Measurements from ENCODE around the gene SH2D6.

The SH2D6 gene

DNA sequence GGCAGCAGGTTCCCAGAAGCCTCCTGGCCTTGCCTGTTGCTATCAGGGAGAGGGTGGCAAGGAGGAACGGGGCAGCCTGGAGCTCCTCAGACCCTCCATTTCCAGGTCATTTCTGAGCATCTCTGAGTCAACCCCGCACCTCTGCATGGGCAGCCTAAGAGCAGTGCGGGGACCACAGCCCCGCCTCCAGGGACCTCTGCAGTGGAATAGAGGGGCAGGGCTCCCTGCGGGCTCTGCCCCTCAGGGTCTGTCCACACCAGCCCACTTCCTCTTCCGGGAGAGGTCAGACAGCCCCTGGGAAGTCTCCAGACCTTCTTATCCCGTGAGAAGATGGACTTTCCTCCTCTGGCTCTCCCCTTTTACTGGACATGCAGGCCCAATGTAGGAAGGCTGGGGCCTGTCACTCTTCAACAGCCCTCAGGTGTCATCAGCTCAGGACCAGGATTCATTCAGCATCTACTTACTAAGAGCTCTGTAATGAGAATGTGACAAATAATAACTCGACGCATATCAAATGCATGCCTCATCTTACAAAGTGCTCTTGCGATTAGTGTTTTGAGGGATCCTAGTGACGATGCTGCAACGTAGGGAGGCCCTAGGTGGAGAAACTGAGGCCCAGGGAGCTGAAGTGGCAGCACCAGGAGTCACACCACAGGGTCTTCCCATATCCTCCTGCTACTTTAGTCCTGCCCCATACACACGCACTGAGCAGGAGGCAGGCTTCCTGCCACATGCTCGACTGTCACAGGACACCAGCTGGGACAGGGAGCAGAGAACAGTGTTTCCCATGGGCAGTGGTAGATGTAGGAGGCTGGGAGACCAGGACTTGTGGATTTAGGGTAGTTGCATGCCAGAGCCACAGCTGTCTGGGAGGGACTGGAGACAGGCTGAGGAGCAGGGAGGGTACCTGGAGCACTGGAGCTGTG, 28.0 kb downstream of the SH2D6 start:
- Histone ChIP-seq H3K18ac (ENCODE audit: low read length) (no peak overlapping the region), H3K14ac (ENCODE audit: low read length) (no peak overlapping the region), H3K27ac (ENCODE audit: low read depth, low read length) (no peak overlapping the region), H2BK5ac (ENCODE audit: low read depth, low read length, poor library complexity) (no peak overlapping the region), H4K8ac (ENCODE audit: low read depth, low read length) (no peak overlapping the region), H3K4me2 (ENCODE audit: low read length) (no peak overlapping the region), H3K4ac (ENCODE audit: low read depth, low read length) (no peak overlapping the region), H2BK120ac (ENCODE audit: insufficient read depth, low read length, poor library complexity) (no peak overlapping the region), H2AFZ (ENCODE audit: insufficient read depth, low read length, poor library complexity) (no peak overlapping the region), H4K91ac (ENCODE audit: low read depth, low read length) (no peak overlapping the region), H2AK5ac (ENCODE audit: low read length) (no peak overlapping the region), H3K79me1 (ENCODE audit: low read length) (no peaks in the 10 kb centered on the region), H3K27me3 (ENCODE audit: insufficient read depth, low read length) (no peaks in the 10 kb centered on the region), H3K9me3 (ENCODE audit: insufficient read depth, low read depth, low read length) (no peaks in the 10 kb centered on the region), H3K4me3 (ENCODE audit: low read depth, low read length) (no peak overlapping the region), H3K23ac (ENCODE audit: low read length) (no peak overlapping the region), H3K4me1 (ENCODE audit: control insufficient read depth in 1 of 2, insufficient read depth in 2 of 2, low read length in 2 of 2) (peaks cover 0 to 3% of the 10 kb centered on the region in 2 experiments), H4K12ac (ENCODE audit: low read depth, low read length) (no peak overlapping the region), H3K36me3 (ENCODE audit: control insufficient read depth in 1 of 2, insufficient read depth in 2 of 2, low read length in 2 of 2) (no peaks in the 10 kb centered on the region), H3K79me2 (ENCODE audit: control insufficient read depth, insufficient read depth, low read length, poor library complexity) (peaks cover 2% of the 10 kb centered on the region), H3K9ac (ENCODE audit: low read length) (no peak overlapping the region), H2BK12ac (ENCODE audit: low read length) (no peak overlapping the region)
- no peak for DNase-seq
- WGBS (ENCODE audit: extremely low coverage, insufficient coverage, insufficient read length): no CpG with 5 or more reads among the region's 14 CpGs

DNA sequence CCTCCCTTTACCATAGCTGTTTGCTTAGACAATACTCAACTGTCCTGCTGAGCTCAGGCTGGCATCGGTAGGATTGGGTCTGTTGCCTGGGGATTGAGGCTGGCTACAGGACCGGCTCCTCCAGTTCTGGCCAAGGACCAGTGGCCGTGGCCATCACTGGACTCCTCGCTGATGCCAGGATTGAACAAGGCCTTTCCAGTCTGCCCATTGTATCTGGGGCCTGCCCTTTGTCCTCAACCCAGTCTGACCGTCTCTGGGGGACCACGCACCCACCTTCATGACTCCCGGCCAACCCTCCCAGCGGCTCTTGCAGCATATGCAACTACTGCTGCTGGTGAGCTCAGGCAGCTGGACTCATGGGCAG, 28.7 kb downstream of the SH2D6 start:
- Histone ChIP-seq H4K12ac (ENCODE audit: low read depth, low read length) (no peak overlapping the region), H3K27me3 (ENCODE audit: insufficient read depth, low read length) (no peaks in the 10 kb centered on the region), H3K4me2 (ENCODE audit: low read length) (no peak overlapping the region), H4K8ac (ENCODE audit: low read depth, low read length) (no peak overlapping the region), H4K91ac (ENCODE audit: low read depth, low read length) (no peak overlapping the region), H3K4me3 (ENCODE audit: low read depth, low read length) (no peak overlapping the region), H3K36me3 (ENCODE audit: control insufficient read depth in 1 of 2, insufficient read depth in 2 of 2, low read length in 2 of 2) (no peaks in the 10 kb centered on the region), H3K4ac (ENCODE audit: low read depth, low read length) (no peak overlapping the region), H3K79me2 (ENCODE audit: control insufficient read depth, insufficient read depth, low read length, poor library complexity) (peaks cover 2% of the 10 kb centered on the region), H3K79me1 (ENCODE audit: low read length) (no peaks in the 10 kb centered on the region), H3K9ac (ENCODE audit: low read length) (no peak overlapping the region), H2BK5ac (ENCODE audit: low read depth, low read length, poor library complexity) (no peak overlapping the region), H3K4me1 (ENCODE audit: control insufficient read depth in 1 of 2, insufficient read depth in 2 of 2, low read length in 2 of 2) (peaks cover 0 to 3% of the 10 kb centered on the region in 2 experiments), H3K14ac (ENCODE audit: low read length) (no peak overlapping the region), H2AK5ac (ENCODE audit: low read length) (no peak overlapping the region), H3K23ac (ENCODE audit: low read length) (no peak overlapping the region), H3K9me3 (ENCODE audit: insufficient read depth, low read depth, low read length) (no peaks in the 10 kb centered on the region), H3K27ac (ENCODE audit: low read depth, low read length) (no peak overlapping the region), H2BK120ac (ENCODE audit: insufficient read depth, low read length, poor library complexity) (no peak overlapping the region), H2AFZ (ENCODE audit: insufficient read depth, low read length, poor library complexity) (no peak overlapping the region), H3K18ac (ENCODE audit: low read length) (no peak overlapping the region), H2BK12ac (ENCODE audit: low read length) (no peak overlapping the region)
- DNase-seq: no peak
- no CpG with 5 or more reads among the region's 8 CpGs for WGBS (ENCODE audit: extremely low coverage, insufficient coverage, insufficient read length)

- H2BK120ac ChIP-seq (ENCODE audit: insufficient read depth, low read length, poor library complexity): no peak overlapping the region
- no peak overlapping the region for H3K4me2 ChIP-seq (ENCODE audit: low read length)
- H2AFZ ChIP-seq (ENCODE audit: insufficient read depth, low read length, poor library complexity): no peak overlapping the region
- H4K8ac ChIP-seq (ENCODE audit: low read depth, low read length): no peak overlapping the region
- H3K27me3 ChIP-seq (ENCODE audit: insufficient read depth, low read length): no peaks in the 10 kb centered on the region
- no peak overlapping the region for H2BK5ac ChIP-seq (ENCODE audit: low read depth, low read length, poor library complexity)
- H3K14ac ChIP-seq (ENCODE audit: low read length): no peak overlapping the region
- no peak overlapping the region for H3K18ac ChIP-seq (ENCODE audit: low read length)
- H4K91ac ChIP-seq (ENCODE audit: low read depth, low read length): no peak overlapping the region
- no peak overlapping the region for H3K4me3 ChIP-seq (ENCODE audit: low read depth, low read length)
- peaks cover 2% of the 10 kb centered on the region for H3K79me2 ChIP-seq (ENCODE audit: control insufficient read depth, insufficient read depth, low read length, poor library complexity)
- H3K36me3 ChIP-seq (ENCODE audit: control insufficient read depth in 1 of 2, insufficient read depth in 2 of 2, low read length in 2 of 2): no peaks in the 10 kb centered on the region
- peaks cover 0 to 3% of the 10 kb centered on the region in 2 experiments for H3K4me1 ChIP-seq (ENCODE audit: control insufficient read depth in 1 of 2, insufficient read depth in 2 of 2, low read length in 2 of 2)
- no peak overlapping the region for H3K27ac ChIP-seq (ENCODE audit: low read depth, low read length)
- no peak overlapping the region for H3K4ac ChIP-seq (ENCODE audit: low read depth, low read length)
- no peak for DNase-seq
- no peak overlapping the region for H2BK12ac ChIP-seq (ENCODE audit: low read length)
- H4K12ac ChIP-seq (ENCODE audit: low read depth, low read length): no peak overlapping the region
- no peaks in the 10 kb centered on the region for H3K79me1 ChIP-seq (ENCODE audit: low read length)
- H3K9me3 ChIP-seq (ENCODE audit: insufficient read depth, low read depth, low read length): no peaks in the 10 kb centered on the region
- WGBS (ENCODE audit: extremely low coverage, insufficient coverage, insufficient read length): no CpG with 5 or more reads among the region's 8 CpGs
- H2AK5ac ChIP-seq (ENCODE audit: low read length): no peak overlapping the region
- no peak overlapping the region for H3K9ac ChIP-seq (ENCODE audit: low read length)
- no peak overlapping the region for H3K23ac ChIP-seq (ENCODE audit: low read length)
Observed at GRCh38 chr2:85448461-85449213, 30.1 kb downstream of the SH2D6 start.

DNA sequence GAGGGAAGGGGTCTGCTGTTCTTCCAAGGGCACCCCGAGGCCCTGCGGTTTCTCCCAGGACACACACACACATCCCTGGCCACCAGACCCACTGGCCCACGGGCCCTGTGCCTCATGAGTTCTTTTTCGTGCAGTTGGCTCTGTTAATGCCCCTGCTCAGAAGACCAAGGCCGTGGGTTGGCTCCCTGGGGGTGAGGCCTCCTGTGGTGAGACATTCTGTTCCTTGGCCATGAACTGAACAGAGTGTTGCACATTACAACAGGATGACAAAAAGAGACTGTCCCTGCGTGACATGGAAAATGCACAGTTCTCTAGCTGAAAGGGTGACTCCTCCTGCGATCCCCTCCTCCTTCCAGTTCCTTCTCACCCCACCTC, 30.7 kb downstream of the SH2D6 start:
- H2BK12ac ChIP-seq (ENCODE audit: low read length): no peak overlapping the region
- no peaks in the 10 kb centered on the region for H3K36me3 ChIP-seq (ENCODE audit: control insufficient read depth in 1 of 2, insufficient read depth in 2 of 2, low read length in 2 of 2)
- H3K9me3 ChIP-seq (ENCODE audit: insufficient read depth, low read depth, low read length): no peaks in the 10 kb centered on the region
- H4K12ac ChIP-seq (ENCODE audit: low read depth, low read length): no peak overlapping the region
- H3K27ac ChIP-seq (ENCODE audit: low read depth, low read length): no peak overlapping the region
- no peak for DNase-seq
- no peak overlapping the region for H4K91ac ChIP-seq (ENCODE audit: low read depth, low read length)
- no peak overlapping the region for H2AFZ ChIP-seq (ENCODE audit: insufficient read depth, low read length, poor library complexity)
- no peak overlapping the region for H2BK120ac ChIP-seq (ENCODE audit: insufficient read depth, low read length, poor library complexity)
- H3K18ac ChIP-seq (ENCODE audit: low read length): no peak overlapping the region
- H2BK5ac ChIP-seq (ENCODE audit: low read depth, low read length, poor library complexity): no peak overlapping the region
- H4K8ac ChIP-seq (ENCODE audit: low read depth, low read length): no peak overlapping the region
- no peaks in the 10 kb centered on the region for H3K27me3 ChIP-seq (ENCODE audit: insufficient read depth, low read length)
- H3K4me2 ChIP-seq (ENCODE audit: low read length): no peak overlapping the region
- peaks cover 0 to 3% of the 10 kb centered on the region in 2 experiments for H3K4me1 ChIP-seq (ENCODE audit: control insufficient read depth in 1 of 2, insufficient read depth in 2 of 2, low read length in 2 of 2)
- no CpG with 5 or more reads among the region's 7 CpGs for WGBS (ENCODE audit: extremely low coverage, insufficient coverage, insufficient read length)
- H3K23ac ChIP-seq (ENCODE audit: low read length): no peak overlapping the region
- peaks cover 2% of the 10 kb centered on the region for H3K79me2 ChIP-seq (ENCODE audit: control insufficient read depth, insufficient read depth, low read length, poor library complexity)
- no peak overlapping the region for H3K9ac ChIP-seq (ENCODE audit: low read length)
- no peak overlapping the region for H3K14ac ChIP-seq (ENCODE audit: low read length)
- no peaks in the 10 kb centered on the region for H3K79me1 ChIP-seq (ENCODE audit: low read length)
- H2AK5ac ChIP-seq (ENCODE audit: low read length): no peak overlapping the region
- H3K4me3 ChIP-seq (ENCODE audit: low read depth, low read length): no peak overlapping the region
- H3K4ac ChIP-seq (ENCODE audit: low read depth, low read length): no peak overlapping the region
